Measurements from ENCODE around the gene NGFR.

DNA sequence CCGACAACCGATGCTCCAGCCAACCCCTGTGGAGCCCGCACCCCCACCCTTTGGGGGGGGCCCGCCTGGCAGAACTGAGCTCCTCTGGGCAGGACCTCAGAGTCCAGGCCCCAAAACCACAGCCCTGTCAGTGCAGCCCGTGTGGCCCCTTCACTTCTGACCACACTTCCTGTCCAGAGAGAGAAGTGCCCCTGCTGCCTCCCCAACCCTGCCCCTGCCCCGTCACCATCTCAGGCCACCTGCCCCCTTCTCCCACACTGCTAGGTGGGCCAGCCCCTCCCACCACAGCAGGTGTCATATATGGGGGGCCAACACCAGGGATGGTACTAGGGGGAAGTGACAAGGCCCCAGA is 17.9 kb downstream of the NGFR start:
- TF ChIP-seq EP300 (IDR thresholded peaks at IDR 0.05) (no peak), POLR2AphosphoS5 (IDR thresholded peaks at IDR 0.05) (no peak), POLR2A (IDR thresholded peaks at IDR 0.05) (no peak)
- TF ChIP-seq, protein P1, sequence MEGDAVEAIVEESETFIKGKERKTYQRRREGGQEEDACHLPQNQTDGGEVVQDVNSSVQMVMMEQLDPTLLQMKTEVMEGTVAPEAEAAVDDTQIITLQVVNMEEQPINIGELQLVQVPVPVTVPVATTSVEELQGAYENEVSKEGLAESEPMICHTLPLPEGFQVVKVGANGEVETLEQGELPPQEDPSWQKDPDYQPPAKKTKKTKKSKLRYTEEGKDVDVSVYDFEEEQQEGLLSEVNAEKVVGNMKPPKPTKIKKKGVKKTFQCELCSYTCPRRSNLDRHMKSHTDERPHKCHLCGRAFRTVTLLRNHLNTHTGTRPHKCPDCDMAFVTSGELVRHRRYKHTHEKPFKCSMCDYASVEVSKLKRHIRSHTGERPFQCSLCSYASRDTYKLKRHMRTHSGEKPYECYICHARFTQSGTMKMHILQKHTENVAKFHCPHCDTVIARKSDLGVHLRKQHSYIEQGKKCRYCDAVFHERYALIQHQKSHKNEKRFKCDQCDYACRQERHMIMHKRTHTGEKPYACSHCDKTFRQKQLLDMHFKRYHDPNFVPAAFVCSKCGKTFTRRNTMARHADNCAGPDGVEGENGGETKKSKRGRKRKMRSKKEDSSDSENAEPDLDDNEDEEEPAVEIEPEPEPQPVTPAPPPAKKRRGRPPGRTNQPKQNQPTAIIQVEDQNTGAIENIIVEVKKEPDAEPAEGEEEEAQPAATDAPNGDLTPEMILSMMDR (IDR thresholded peaks at IDR 0.05): no peak
